Ectodermal cell (in vitro differentiated cells): ENCODE results near the gene TLX2.
A peak's percentile ranks its signal among the peaks of the same experiment; 100 is the strongest.

Experiments
- H3K27ac ChIP-seq: 2 replicates; pipeline ENCODE4 v1.7.0; 2013; ENCODE audit warnings: mild to moderate bottlenecking, low read depth, low read length; ENCODE audit not compliant: insufficient read depth, poor library complexity, severe bottlenecking
- H3K27me3 ChIP-seq: 2 replicates; pipeline ENCODE4 v1.7.0; 2013; ENCODE audit warnings: mild to moderate bottlenecking, low read length; ENCODE audit not compliant: insufficient read depth, control insufficient read depth, poor library complexity, severe bottlenecking
- H3K36me3 ChIP-seq: one replicate; pipeline ENCODE4 v1.7.0; 2013; ENCODE audit warnings: low read length; ENCODE audit not compliant: control insufficient read depth, insufficient read depth
- H3K4me1 ChIP-seq: one replicate; pipeline ENCODE4 v1.7.0; 2013; ENCODE audit warnings: low read length; ENCODE audit not compliant: control insufficient read depth, insufficient read depth
- H3K4me3 ChIP-seq: 2 replicates; pipeline ENCODE4 v1.7.0; 2013; ENCODE audit warnings: low read depth, low read length, control low read depth; ENCODE audit not compliant: insufficient read depth
- H3K9me3 ChIP-seq: 2 replicates; pipeline ENCODE4 v1.7.0; 2013; ENCODE audit warnings: mild to moderate bottlenecking, low read length, moderate library complexity; ENCODE audit not compliant: control insufficient read depth
- WGBS, 2 experiments: methylation state at CpG; one replicate each; pipeline ENCODE4 v1.1.7; 2013; ENCODE audit warnings: missing lambda C conversion rate in 2 of 2; 5-methylcytosine and 5-hydroxymethylcytosine counted together

The TLX2 gene

DNA sequence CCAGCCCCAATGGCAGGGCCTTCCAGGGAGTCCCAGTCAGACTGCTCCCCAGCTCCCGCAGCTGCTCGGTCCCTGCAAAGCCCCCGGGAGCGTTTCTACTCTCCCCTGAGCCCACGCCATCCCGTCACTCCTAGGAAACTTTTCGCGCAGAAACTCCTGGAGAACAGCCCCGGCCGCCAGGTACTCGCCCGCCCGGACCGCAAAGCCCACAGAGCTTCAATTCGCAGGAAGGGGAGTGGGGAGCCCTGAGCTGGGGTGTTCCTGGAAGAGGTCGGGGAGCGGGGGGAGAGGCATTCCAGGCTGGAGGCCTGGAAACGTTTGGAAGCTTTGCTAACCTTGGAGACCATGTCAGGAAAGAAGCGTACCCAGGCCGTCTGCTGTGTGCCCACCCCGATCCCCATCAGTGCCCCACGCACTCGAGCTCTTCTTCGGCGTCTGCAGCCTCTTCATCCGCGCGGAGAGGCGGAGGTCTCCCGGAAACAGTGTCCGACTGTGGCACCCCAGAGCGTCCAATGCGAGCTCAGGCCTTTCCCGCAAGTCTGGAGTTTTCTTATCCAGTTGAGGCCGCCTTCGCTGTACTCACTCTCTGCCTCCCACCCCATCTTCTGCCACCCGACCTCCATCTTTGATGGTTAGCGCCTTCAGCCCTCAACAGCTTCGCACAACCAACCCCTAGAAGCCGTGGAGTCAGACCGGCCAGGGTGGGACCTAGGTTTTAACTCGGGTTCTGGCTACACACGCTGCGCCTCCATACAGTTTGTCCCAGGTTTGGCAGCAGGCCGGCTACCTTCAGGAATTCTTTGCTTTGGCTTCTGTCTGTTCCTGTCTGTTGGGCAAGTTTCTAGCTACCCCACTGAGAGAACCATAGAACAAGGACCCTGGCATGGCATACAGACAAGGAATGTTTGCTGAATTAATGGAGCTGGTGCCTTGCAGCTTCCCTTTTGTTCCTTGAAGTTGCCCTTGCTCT lies 10.5 kb upstream of the TLX2 start:
- H3K27me3 ChIP-seq, result peaks cover 85% of the 10 kb centered on the region

DNA sequence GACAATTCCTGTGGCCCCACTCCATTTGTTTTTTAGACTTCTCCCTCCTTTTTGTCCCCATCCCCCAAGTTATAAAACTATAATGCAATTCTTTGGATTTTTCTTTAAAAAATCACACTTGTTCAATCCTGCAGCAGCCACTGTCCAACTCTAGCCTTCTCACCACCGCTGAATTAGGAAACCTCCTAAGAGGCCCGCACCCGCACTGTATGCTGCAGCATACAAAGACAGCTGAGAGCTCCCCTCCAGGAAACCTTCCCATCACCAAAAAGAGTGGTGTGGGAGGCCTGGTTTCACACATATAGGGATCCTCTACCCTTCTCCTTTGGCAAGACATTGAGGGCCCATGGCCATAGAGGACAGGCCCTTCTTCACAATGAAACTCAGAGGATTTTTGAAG lies 9.7 kb upstream of the TLX2 start:
- 93 to 95% methylated on average over 3 of the region's 3 CpGs for WGBS, 2 experiments

More for the DNA sequence above, 10.5 kb upstream of the TLX2 start:
- no peaks in the 10 kb centered on the region for H3K9me3 ChIP-seq
- H3K4me1 ChIP-seq, result peaks cover 38% of the 10 kb centered on the region
- H3K36me3 ChIP-seq, result peaks cover 5% of the 10 kb centered on the region
- no peak overlapping the region for H3K27ac ChIP-seq
- WGBS, 2 experiments, result 60 to 68% methylated on average over 45 of the region's 45 CpGs
- peak overlapping the region; percentile 40 for H3K4me3 ChIP-seq

DNA sequence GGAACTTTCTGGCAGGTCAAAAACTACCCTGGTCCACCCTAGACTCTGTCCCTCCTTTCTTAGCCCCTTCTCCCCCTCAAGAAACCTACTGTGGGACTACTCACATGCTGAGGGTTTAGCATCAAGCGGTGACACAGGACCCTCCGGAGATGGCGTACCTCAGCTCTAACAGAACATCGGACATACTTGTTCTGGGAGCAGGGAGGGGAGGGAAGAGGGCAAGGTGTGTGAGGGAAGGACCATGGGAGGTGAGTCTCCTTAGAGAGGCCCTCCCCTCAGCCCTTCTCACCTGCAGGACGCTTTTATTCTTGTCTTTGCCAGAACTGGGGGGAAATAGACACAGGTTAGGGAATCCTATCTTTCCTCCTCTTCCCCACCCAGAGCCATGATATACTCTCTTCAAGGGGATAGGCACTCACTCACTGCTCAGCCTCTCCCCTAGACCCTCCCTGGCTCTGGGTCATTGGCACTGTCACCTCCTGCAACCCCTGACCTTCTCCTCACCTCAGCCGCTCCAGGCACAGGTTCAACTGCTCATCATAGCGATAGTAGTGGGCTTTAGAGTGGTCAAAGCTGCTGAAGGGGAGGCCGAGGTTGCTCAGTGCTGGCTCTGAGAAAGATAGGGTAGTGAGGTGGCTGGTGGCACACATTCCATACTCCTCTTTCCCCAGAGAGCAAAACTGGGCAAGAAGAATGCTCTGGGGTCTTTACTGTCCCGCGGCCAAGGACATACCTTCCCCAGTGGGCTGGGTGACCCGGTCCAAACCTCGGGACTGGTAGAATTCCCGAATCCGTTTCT lies 8.6 kb upstream of the TLX2 start:
- Histone ChIP-seq H3K4me3 (no peak overlapping the region), H3K4me1 (peaks cover 25% of the 10 kb centered on the region), H3K36me3 (peaks cover 5% of the 10 kb centered on the region), H3K27ac (no peak overlapping the region), H3K9me3 (no peaks in the 10 kb centered on the region), H3K27me3 (peaks cover 85% of the 10 kb centered on the region)
- WGBS, 2 experiments, result 89 to 94% methylated on average over 14 of the region's 14 CpGs

More for the DNA sequence above, 9.7 kb upstream of the TLX2 start:
- Histone ChIP-seq H3K27me3 (peaks cover 85% of the 10 kb centered on the region), H3K27ac (no peak overlapping the region), H3K36me3 (peaks cover 5% of the 10 kb centered on the region), H3K4me1 (peaks cover 30% of the 10 kb centered on the region), H3K9me3 (no peaks in the 10 kb centered on the region), H3K4me3 (no peak overlapping the region)

DNA sequence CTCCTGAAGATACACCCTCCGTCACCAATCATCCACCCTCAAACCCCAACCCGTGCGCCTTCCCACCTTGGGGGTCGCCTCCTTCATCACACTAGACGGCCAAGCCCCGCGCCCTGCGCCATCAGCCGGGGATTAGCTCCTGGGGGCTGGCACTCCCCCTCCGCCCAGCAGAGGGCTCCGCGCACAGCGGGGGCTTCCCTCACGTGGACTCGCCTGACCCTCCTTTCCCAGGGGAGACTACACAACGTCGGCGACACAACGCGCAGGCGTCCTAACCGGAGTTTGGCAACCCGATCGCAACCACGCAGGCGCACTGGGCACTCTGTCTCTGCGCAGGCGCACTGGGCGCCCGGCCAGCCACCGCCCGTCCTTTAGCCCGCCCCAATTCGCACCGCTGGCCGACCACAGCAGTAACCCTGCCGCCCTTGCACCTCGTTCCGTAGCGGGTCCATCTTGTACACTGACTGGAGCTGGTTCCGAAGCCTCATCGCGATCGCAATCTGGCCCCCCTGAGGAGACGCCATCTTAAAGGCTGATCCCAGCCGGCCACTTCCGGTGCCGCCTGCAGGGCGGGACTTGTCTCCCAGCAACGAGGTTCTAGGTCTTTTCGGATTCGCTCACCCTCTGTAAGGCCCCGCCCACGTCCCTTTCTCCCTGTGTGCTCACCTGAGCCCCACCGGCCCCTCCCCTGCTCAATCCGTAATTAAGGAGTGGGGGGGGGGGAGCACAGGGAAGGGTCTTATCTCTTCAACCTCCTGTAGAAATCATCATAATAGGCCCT lies 6.9 kb upstream of the TLX2 start, which contains the start of gene PCGF1:
Gene PCGF1 (minus strand): TSS at position 551 of the 781 bp plus-strand sequence. CDS start 27 bp downstream, at position 524.
- Histone ChIP-seq H3K27me3 (peaks cover 85% of the 10 kb centered on the region), H3K4me3 (peak within 1 kb of the TSS; percentile 52), H3K9me3 (no peaks in the 10 kb centered on the region), H3K27ac (peak within 1 kb of the TSS; percentile 17), H3K36me3 (peaks cover 5% of the 10 kb centered on the region), H3K4me1 (peaks cover 15% of the 10 kb centered on the region)
- WGBS, 2 experiments, result 0% methylated on average over 54 to 56 of the region's 56 CpGs

DNA sequence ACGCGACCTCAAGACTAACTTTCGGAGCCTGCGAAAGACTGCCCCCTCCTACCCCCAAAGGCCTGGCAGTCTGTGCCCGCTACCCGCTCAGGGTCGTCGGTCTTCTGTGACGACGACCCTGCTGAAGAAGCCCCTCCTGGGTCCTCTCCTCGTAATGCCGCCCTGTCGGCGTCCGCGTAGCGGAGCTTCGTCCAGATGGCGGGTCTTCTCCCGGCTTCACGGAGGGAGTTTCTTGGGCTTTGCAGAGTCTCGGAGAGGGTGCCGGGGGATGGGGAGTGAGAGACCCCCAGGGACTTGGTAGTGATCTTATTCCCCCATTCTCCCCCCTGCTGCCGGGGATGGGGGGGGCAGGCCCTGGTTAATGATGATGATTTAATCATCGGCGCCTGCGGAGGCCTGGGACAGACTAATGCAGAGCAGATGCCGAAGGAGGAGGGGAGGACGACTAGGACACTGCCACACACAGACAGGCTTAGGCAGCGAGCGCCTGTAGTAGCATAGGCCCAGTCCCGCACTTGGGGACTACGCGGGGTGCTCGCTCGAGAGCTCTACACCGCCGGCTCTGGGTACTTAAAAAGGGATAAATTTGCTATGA lies 6.2 kb upstream of the TLX2 start:
- Histone ChIP-seq H3K27me3 (peaks cover 85% of the 10 kb centered on the region), H3K36me3 (peaks cover 5% of the 10 kb centered on the region), H3K4me3 (peak overlapping the region; percentile 52), H3K4me1 (peaks cover 8% of the 10 kb centered on the region), H3K9me3 (no peaks in the 10 kb centered on the region), H3K27ac (no peak overlapping the region)
- 5% methylated on average over 36 to 38 of the region's 38 CpGs for WGBS, 2 experiments

GRCh38 chr2:74510272-74510671 lies 4.0 kb upstream of the TLX2 start:
- peaks cover 24% of the 10 kb centered on the region for H3K4me1 ChIP-seq
- H3K27ac ChIP-seq, result no peak overlapping the region
- H3K9me3 ChIP-seq, result no peaks in the 10 kb centered on the region
- no peak overlapping the region for H3K4me3 ChIP-seq
- whole genome bisulfite sequencing, 2 experiments, result 85 to 89% methylated on average over 4 of the region's 4 CpGs
- H3K27me3 ChIP-seq, result peaks cover 85% of the 10 kb centered on the region
- peaks cover 5% of the 10 kb centered on the region for H3K36me3 ChIP-seq

DNA sequence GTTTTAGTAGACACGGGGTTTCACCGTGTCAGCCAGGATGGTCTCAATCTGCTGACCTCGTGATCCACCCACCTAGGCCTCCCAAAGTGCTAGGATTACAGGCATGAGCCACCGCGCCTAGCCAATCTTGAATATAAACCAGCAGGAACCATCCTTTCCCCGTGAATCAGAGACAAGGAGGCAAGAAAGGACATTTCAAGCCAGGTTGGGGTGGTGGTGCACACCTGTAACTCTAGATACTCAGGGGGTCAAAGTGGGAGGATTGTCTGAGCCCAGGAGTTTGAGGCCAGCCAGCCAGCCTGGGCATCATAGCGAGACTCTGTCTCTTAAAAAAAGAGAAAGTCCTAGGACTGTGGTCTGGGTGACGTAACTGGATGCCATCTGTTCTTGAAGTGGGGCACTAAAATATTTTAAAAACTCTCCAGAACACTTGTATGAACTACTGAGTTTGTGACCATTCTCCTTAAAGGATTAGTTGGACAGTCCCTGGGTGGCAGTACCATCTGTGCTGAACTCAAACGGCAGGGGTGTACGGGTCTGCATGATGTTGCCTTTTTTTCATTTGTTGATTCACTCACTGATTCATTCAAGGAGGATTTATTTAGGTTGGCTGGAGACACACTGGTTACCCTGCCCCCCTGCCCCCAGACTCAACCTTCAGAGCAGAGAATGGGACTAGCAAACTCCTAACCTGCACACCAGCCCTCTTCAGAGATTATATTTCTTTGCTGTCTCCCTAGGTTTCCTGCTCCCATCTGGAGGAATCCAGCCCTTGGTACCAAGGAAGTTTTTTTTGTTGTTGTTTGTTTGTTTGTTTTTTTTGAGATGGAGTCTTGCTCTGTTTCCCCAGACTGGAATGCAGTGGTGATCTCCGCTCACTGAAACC lies 2.9 kb upstream of the TLX2 start:
- Histone ChIP-seq H3K27me3 (peaks cover 88% of the 10 kb centered on the region), H3K9me3 (no peaks in the 10 kb centered on the region), H3K27ac (no peak overlapping the region), H3K4me1 (peaks cover 24% of the 10 kb centered on the region), H3K4me3 (no peak overlapping the region), H3K36me3 (no peaks in the 10 kb centered on the region)
- 71 to 74% methylated on average over 11 of the region's 11 CpGs for WGBS, 2 experiments

DNA sequence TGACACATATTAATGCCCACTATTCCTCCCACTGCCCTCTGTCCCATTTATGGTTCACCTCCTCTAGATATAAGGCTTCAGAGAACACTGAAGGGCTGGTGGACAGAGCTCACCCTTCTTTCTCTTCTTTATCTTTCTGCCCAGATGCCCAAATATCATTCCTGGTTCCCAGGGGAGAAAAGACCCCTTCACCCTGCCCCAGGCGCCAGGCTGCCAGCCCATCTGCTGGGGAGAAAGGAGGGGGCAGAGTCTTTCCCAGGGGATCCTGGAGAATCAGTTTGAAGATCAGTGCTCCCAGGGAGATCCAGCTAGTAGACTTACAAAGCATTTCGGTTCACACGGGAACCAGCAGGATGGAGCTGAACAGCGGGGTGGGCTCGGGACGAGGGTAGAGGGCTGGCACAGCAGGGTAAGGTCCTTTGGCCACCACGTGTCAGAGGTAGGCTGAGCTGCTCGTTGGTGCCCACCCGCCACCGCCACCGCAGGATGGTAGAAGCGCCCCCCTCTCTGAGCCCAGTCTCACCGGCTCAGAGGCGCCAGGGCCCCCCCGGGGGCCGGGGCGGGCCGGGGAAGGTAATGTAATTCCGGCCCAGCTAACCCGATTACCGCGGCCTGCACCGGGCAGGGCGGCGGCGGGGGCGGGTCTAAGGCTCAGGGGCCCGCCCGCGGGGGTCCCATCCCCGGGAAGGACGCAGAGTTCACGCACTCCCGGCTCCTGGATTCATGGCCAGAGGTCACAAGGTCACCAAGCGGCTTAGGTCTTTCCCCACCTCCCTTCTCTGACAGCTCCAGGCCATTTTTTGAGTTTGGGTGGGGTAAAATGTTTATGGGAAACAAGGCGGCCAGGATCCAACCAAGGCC lies 1.3 kb upstream of the TLX2 start:
- Histone ChIP-seq H3K4me3 (no peak overlapping the region), H3K27me3 (peaks cover 100% of the 10 kb centered on the region), H3K9me3 (no peaks in the 10 kb centered on the region), H3K4me1 (peaks cover 19% of the 10 kb centered on the region), H3K36me3 (no peaks in the 10 kb centered on the region), H3K27ac (no peak overlapping the region)
- WGBS, 2 experiments, result 2% methylated on average over 36 of the region's 36 CpGs
